ENCODE measurements around the gene NAV3.

NAV3 gene

GRCh38 chr12:78236264-78236663, 405.6 kb downstream of the NAV3 start:
- H4K20me1 ChIP-seq (ENCODE audit: insufficient read depth, low read length) = no peaks in the 10 kb centered on the region
- H3K4me2 ChIP-seq (ENCODE audit: low read depth, low read length) = no peak overlapping the region
- no peak for DNase-seq
- no peaks in the 10 kb centered on the region for H3K27me3 ChIP-seq (replicated peaks; ENCODE audit: insufficient read depth, low read length)
- H3K4me3 ChIP-seq (ENCODE audit: low read length) = no peak overlapping the region
- H3K36me3 ChIP-seq (replicated peaks; ENCODE audit: insufficient read depth, low read length) = no peaks in the 10 kb centered on the region
- no peaks in the 10 kb centered on the region for H3K4me1 ChIP-seq (ENCODE audit: low read length)
- H3F3A ChIP-seq (ENCODE audit: insufficient read depth, low read length) = no peaks in the 10 kb centered on the region
- H2AFZ ChIP-seq (ENCODE audit: low read length) = no peak overlapping the region
- H3K27ac ChIP-seq (ENCODE audit: low read length) = no peak overlapping the region
- TF ChIP-seq EZH2 (optimal IDR thresholded peaks at IDR 0.05; ENCODE audit: low read depth, low read length) (no peak), EZH2phosphoT487 (IDR thresholded peaks at IDR 0.05; ENCODE audit: low read length) (no peak), CTCF (IDR thresholded peaks at IDR 0.05; ENCODE audit: low read length) (no peak)
- H3K79me2 ChIP-seq (ENCODE audit: low read length) = no peaks in the 10 kb centered on the region
- H3K9me3 ChIP-seq (replicated peaks; ENCODE audit: insufficient read depth, low read length) = no peaks in the 10 kb centered on the region
- no peak overlapping the region for H3K9ac ChIP-seq (ENCODE audit: low read length)
- no peaks in the 10 kb centered on the region for H3K9me2 ChIP-seq (replicated peaks; ENCODE audit: insufficient read depth, low read length)

GRCh38 chr12:78239544-78239943, 408.9 kb downstream of the NAV3 start:
- Histone ChIP-seq H3F3A (ENCODE audit: insufficient read depth, low read length) (no peaks in the 10 kb centered on the region), H3K36me3 (replicated peaks; ENCODE audit: insufficient read depth, low read length) (no peaks in the 10 kb centered on the region), H3K79me2 (ENCODE audit: low read length) (no peaks in the 10 kb centered on the region), H3K4me2 (ENCODE audit: low read depth, low read length) (no peak overlapping the region), H3K9ac (ENCODE audit: low read length) (no peak overlapping the region), H3K27ac (ENCODE audit: low read length) (no peak overlapping the region), H3K27me3 (replicated peaks; ENCODE audit: insufficient read depth, low read length) (no peaks in the 10 kb centered on the region), H3K9me2 (replicated peaks; ENCODE audit: insufficient read depth, low read length) (no peaks in the 10 kb centered on the region), H2AFZ (ENCODE audit: low read length) (no peak overlapping the region), H3K4me1 (ENCODE audit: low read length) (no peaks in the 10 kb centered on the region), H3K9me3 (replicated peaks; ENCODE audit: insufficient read depth, low read length) (no peaks in the 10 kb centered on the region), H4K20me1 (ENCODE audit: insufficient read depth, low read length) (no peaks in the 10 kb centered on the region), H3K4me3 (ENCODE audit: low read length) (no peak overlapping the region)
- DNase-seq = no peak
- TF ChIP-seq CTCF (IDR thresholded peaks at IDR 0.05; ENCODE audit: low read length) (no peak), EZH2phosphoT487 (IDR thresholded peaks at IDR 0.05; ENCODE audit: low read length) (no peak), EZH2 (optimal IDR thresholded peaks at IDR 0.05; ENCODE audit: low read depth, low read length) (no peak)

- Histone ChIP-seq H3K4me2 (ENCODE audit: low read depth, low read length) (no peak overlapping the region), H3K27me3 (replicated peaks; ENCODE audit: insufficient read depth, low read length) (no peaks in the 10 kb centered on the region), H3F3A (ENCODE audit: insufficient read depth, low read length) (no peaks in the 10 kb centered on the region), H3K9me2 (replicated peaks; ENCODE audit: insufficient read depth, low read length) (no peaks in the 10 kb centered on the region), H3K9ac (ENCODE audit: low read length) (no peak overlapping the region), H3K36me3 (replicated peaks; ENCODE audit: insufficient read depth, low read length) (no peaks in the 10 kb centered on the region), H4K20me1 (ENCODE audit: insufficient read depth, low read length) (no peaks in the 10 kb centered on the region), H3K27ac (ENCODE audit: low read length) (no peak overlapping the region), H3K79me2 (ENCODE audit: low read length) (no peaks in the 10 kb centered on the region), H2AFZ (ENCODE audit: low read length) (no peak overlapping the region), H3K4me3 (ENCODE audit: low read length) (no peak overlapping the region), H3K4me1 (ENCODE audit: low read length) (no peaks in the 10 kb centered on the region), H3K9me3 (replicated peaks; ENCODE audit: insufficient read depth, low read length) (no peaks in the 10 kb centered on the region)
- DNase-seq = no peak
- TF ChIP-seq EZH2phosphoT487 (IDR thresholded peaks at IDR 0.05; ENCODE audit: low read length) (no peak), EZH2 (optimal IDR thresholded peaks at IDR 0.05; ENCODE audit: low read depth, low read length) (no peak), CTCF (IDR thresholded peaks at IDR 0.05; ENCODE audit: low read length) (no peak)
Measured at GRCh38 chr12:78240827-78241226, 410.1 kb downstream of the NAV3 start.
